Measurements from ENCODE around the gene PTEN. TPM values are rescaled to one million over a fixed set of nuclear protein-coding genes. Genes with fewer than 3 reads are reported as not detected.
A peak's percentile ranks its signal among the peaks of the same experiment; 100 is the strongest.

PTEN gene
- total and polyA plus RNA-seq, 2 donors (not counting 3 experiments of a cell fraction or from before 2014, with no cell fraction given) = 8.0 to 76.9 TPM

GRCh38 chr10:87976101-87976743 is 112.8 kb downstream of the PTEN start:
- FAIRE-seq (no peak), DNase-seq (ENCODE audit: low read depth, low spot score) (no peak)
- H3K27ac ChIP-seq (ENCODE audit: insufficient read depth, low read depth, low read length) = no peak overlapping the region
- ChIA-PET CTCF (no interaction called here), POLR2A (interaction anchor here (0.6 kb wide), 1 partner anchor 1957 kb away, joined by 3 read pairs; no protein-coding TSS in a partner anchor)
- no peaks in the 10 kb centered on the region for H3K36me3 ChIP-seq (ENCODE audit: control insufficient read depth in 2 of 2, extremely low read depth in 1 of 2, insufficient read depth in 2 of 2, low read length in 2 of 2)
- TF ChIP-seq JUN (IDR thresholded peaks at IDR 0.05; ENCODE audit: borderline replicate concordance, insufficient read depth, insufficient read length, low read depth) (peak; percentile 48), MAX (IDR thresholded peaks at IDR 0.05; ENCODE audit: insufficient read depth, insufficient read length) (no peak)
- no peak overlapping the region for H3K9ac ChIP-seq (replicated peaks; ENCODE audit: extremely low read depth, insufficient read depth, low read length)
- H3K27me3 ChIP-seq (ENCODE audit: control insufficient read depth in 2 of 2, insufficient read depth in 2 of 2, low read length in 2 of 2) = no peaks in the 10 kb centered on the region
- no peaks in the 10 kb centered on the region for H3K9me1 ChIP-seq (replicated peaks; ENCODE audit: control insufficient read depth, extremely low read depth, insufficient read depth, low read length)
- no peaks in the 10 kb centered on the region for H4K20me1 ChIP-seq (replicated peaks; ENCODE audit: control insufficient read depth, extremely low read depth, insufficient read depth, low read length)
- H3K4me1 ChIP-seq (ENCODE audit: control insufficient read depth, extremely low read depth, insufficient read depth, low read length) = no peaks in the 10 kb centered on the region
- intact Hi-C loops (cut with micrococcal nuclease) = no loop called here
- H3K9me3 ChIP-seq (replicated peaks; ENCODE audit: control insufficient read depth, insufficient read depth, low read length) = no peaks in the 10 kb centered on the region
- no TSS peak for BruUV-seq (replicated peaks)
- no peak overlapping the region for H2AFZ ChIP-seq (ENCODE audit: low read depth, low read length)
- H3K4me3 ChIP-seq (replicated peaks in 1 of 3; ENCODE audit: insufficient read depth in 1 of 3, low read depth in 1 of 3, low read length in 3 of 3) = no peak overlapping the region
- dilution Hi-C loops (cut with MboI; ENCODE audit: extremely low pct_ligation_motif_present, low sequenced_read_pairs) = no loop called here
- no peak overlapping the region for H3K4me2 ChIP-seq (ENCODE audit: insufficient read depth, low read length)
- H3K79me2 ChIP-seq (ENCODE audit: control insufficient read depth, insufficient read depth, low read length) = no peaks in the 10 kb centered on the region

DNA sequence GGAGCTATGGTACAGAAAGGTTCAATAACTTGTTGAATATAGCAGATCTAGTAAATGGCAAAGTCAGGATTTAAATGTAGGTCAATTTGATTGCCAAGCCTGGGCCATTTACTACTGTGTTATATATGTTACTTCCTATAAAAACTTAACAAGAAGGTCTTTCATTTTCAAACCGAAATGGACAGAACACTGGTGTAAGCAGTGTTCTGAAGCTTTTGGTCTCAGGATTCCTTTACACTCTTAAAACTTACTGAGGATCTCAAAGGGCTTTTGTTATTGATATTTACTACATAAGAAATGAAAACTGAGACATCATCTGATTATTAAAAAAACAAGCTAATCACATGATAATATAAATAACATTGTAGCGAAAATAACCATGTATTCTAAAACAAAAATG is 114.7 kb downstream of the PTEN start:
- Histone ChIP-seq H3K36me3 (ENCODE audit: control insufficient read depth in 2 of 2, extremely low read depth in 1 of 2, insufficient read depth in 2 of 2, low read length in 2 of 2) (no peaks in the 10 kb centered on the region), H2AFZ (ENCODE audit: low read depth, low read length) (no peak overlapping the region), H3K4me2 (ENCODE audit: insufficient read depth, low read length) (no peak overlapping the region), H3K27ac (ENCODE audit: insufficient read depth, low read depth, low read length) (no peak overlapping the region), H3K79me2 (ENCODE audit: control insufficient read depth, insufficient read depth, low read length) (no peaks in the 10 kb centered on the region), H3K9me3 (replicated peaks; ENCODE audit: control insufficient read depth, insufficient read depth, low read length) (no peaks in the 10 kb centered on the region), H3K4me3 (replicated peaks in 1 of 3; ENCODE audit: insufficient read depth in 1 of 3, low read depth in 1 of 3, low read length in 3 of 3) (no peak overlapping the region), H3K9ac (replicated peaks; ENCODE audit: extremely low read depth, insufficient read depth, low read length) (no peak overlapping the region), H3K4me1 (ENCODE audit: control insufficient read depth, extremely low read depth, insufficient read depth, low read length) (no peaks in the 10 kb centered on the region), H3K9me1 (replicated peaks; ENCODE audit: control insufficient read depth, extremely low read depth, insufficient read depth, low read length) (no peaks in the 10 kb centered on the region), H3K27me3 (ENCODE audit: control insufficient read depth in 2 of 2, insufficient read depth in 2 of 2, low read length in 2 of 2) (no peaks in the 10 kb centered on the region), H4K20me1 (replicated peaks; ENCODE audit: control insufficient read depth, extremely low read depth, insufficient read depth, low read length) (no peaks in the 10 kb centered on the region)
- no peak for FAIRE-seq
- no TSS peak for BruUV-seq (replicated peaks)
- DNase-seq (ENCODE audit: low read depth, low spot score) = no peak
- intact Hi-C loops (cut with micrococcal nuclease) = no loop called here
- ChIA-PET POLR2A (no interaction called here), CTCF (interaction anchor here (0.6 kb wide), 1 partner anchor 376 kb away, joined by 3 read pairs; no protein-coding TSS in a partner anchor)
- dilution Hi-C loops (cut with MboI; ENCODE audit: extremely low pct_ligation_motif_present, low sequenced_read_pairs) = no loop called here
- TF ChIP-seq MYC (IDR thresholded peaks at IDR 0.05; ENCODE audit: low read depth, low read length) = no peak
- TF ChIP-seq JUN (IDR thresholded peaks at IDR 0.05; ENCODE audit: borderline replicate concordance, insufficient read depth, insufficient read length, low read depth) = no peak
- TF ChIP-seq POLR2A (IDR thresholded peaks at IDR 0.05; ENCODE audit: low read depth, low read length) = no peak
- TF ChIP-seq, protein P1, sequence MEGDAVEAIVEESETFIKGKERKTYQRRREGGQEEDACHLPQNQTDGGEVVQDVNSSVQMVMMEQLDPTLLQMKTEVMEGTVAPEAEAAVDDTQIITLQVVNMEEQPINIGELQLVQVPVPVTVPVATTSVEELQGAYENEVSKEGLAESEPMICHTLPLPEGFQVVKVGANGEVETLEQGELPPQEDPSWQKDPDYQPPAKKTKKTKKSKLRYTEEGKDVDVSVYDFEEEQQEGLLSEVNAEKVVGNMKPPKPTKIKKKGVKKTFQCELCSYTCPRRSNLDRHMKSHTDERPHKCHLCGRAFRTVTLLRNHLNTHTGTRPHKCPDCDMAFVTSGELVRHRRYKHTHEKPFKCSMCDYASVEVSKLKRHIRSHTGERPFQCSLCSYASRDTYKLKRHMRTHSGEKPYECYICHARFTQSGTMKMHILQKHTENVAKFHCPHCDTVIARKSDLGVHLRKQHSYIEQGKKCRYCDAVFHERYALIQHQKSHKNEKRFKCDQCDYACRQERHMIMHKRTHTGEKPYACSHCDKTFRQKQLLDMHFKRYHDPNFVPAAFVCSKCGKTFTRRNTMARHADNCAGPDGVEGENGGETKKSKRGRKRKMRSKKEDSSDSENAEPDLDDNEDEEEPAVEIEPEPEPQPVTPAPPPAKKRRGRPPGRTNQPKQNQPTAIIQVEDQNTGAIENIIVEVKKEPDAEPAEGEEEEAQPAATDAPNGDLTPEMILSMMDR (IDR thresholded peaks at IDR 0.05; ENCODE audit: extremely low read depth in 1 of 2, insufficient read depth in 1 of 2, low read depth in 1 of 2, low read length in 2 of 2) = no peak
- no peak for TF ChIP-seq MAX (IDR thresholded peaks at IDR 0.05; ENCODE audit: insufficient read depth, insufficient read length)
- no peak for TF ChIP-seq FOS (IDR thresholded peaks at IDR 0.05; ENCODE audit: borderline replicate concordance, insufficient read depth, low read length)
- TF ChIP-seq EZH2 (IDR thresholded peaks at IDR 0.05; ENCODE audit: borderline replicate concordance, low read depth, low read length, severe bottlenecking) = no peak
- no peak for TF ChIP-seq GATA2 (IDR thresholded peaks at IDR 0.05; ENCODE audit: insufficient read depth, insufficient read length, low read depth, low read length)
- TF ChIP-seq POLR2AphosphoS5 (IDR thresholded peaks at IDR 0.05; ENCODE audit: insufficient read depth, low read depth, low read length) = no peak
